Nephron (organoid): ENCODE measurements around the gene GSG1L.

Experiments
- H3K27ac Mint-ChIP-seq, 3 experiments: 2 replicates each; pipeline ENCODE4 v1.8.0; 2020; ENCODE audit warnings: mixed read lengths in 3 of 3, mild to moderate bottlenecking in 2 of 3, moderate library complexity in 1 of 3
- H3K27me3 Mint-ChIP-seq: 2 replicates; pipeline ENCODE4 v1.8.0; 2021; ENCODE audit warnings: low read depth, mild to moderate bottlenecking, moderate library complexity, mixed read lengths
- H3K36me3 Mint-ChIP-seq: 2 replicates; pipeline ENCODE4 v1.8.0; 2020; ENCODE audit warnings: low read depth, mixed read lengths
- H3K4me1 Mint-ChIP-seq: 2 replicates; pipeline ENCODE4 v1.8.0; 2020; ENCODE audit warnings: mixed read lengths
- H3K4me3 Mint-ChIP-seq, 3 experiments: 2 replicates each; pipeline ENCODE4 v1.8.0; 2020; ENCODE audit warnings: mild to moderate bottlenecking in 3 of 3, mixed read lengths in 3 of 3, moderate library complexity in 2 of 3
- H3K9me3 Mint-ChIP-seq: 2 replicates; pipeline ENCODE4 v1.8.0; 2020; ENCODE audit warnings: mixed read lengths
- CTCF ChIP-seq, 3 experiments: fragments of 200-600 bp; sonication (generic); IDR thresholded peaks; one replicate each; pipeline ENCODE4 v1.5.0; 2021; ENCODE audit warnings: antibody characterized with exemption in 3 of 3; ENCODE audit not compliant: unreplicated experiment in 3 of 3

Gene GSG1L

GRCh38 chr16:28103516-28104170, 40.1 kb upstream of the GSG1L start:
- Mint-ChIP-seq H3K27me3 (no peaks in the 10 kb centered on the region), H3K4me1 (no peaks in the 10 kb centered on the region), H3K36me3 (peaks cover 65% of the 10 kb centered on the region), H3K4me3 (no peak overlapping the region), H3K27ac (no peak overlapping the region), H3K9me3 (no peaks in the 10 kb centered on the region)
- TF ChIP-seq CTCF (IDR thresholded peaks at IDR 0.05; ENCODE audit: unreplicated experiment in 3 of 3) = no peak

GRCh38 chr16:28101533-28101890, 38.0 kb upstream of the GSG1L start:
- H3K36me3 Mint-ChIP-seq = peaks cover 67% of the 10 kb centered on the region
- no peaks in the 10 kb centered on the region for H3K9me3 Mint-ChIP-seq
- no peak for TF ChIP-seq CTCF (IDR thresholded peaks at IDR 0.05; ENCODE audit: unreplicated experiment in 3 of 3)
- no peak overlapping the region for H3K4me3 Mint-ChIP-seq
- no peaks in the 10 kb centered on the region for H3K27me3 Mint-ChIP-seq
- H3K27ac Mint-ChIP-seq = no peak overlapping the region
- H3K4me1 Mint-ChIP-seq = no peaks in the 10 kb centered on the region

- peaks cover 64% of the 10 kb centered on the region for H3K36me3 Mint-ChIP-seq
- TF ChIP-seq CTCF (IDR thresholded peaks at IDR 0.05; ENCODE audit: unreplicated experiment in 3 of 3) = no peak
- no peak overlapping the region for H3K4me3 Mint-ChIP-seq
- H3K9me3 Mint-ChIP-seq = no peaks in the 10 kb centered on the region
- H3K27ac Mint-ChIP-seq = no peak overlapping the region
- no peaks in the 10 kb centered on the region for H3K4me1 Mint-ChIP-seq
- no peaks in the 10 kb centered on the region for H3K27me3 Mint-ChIP-seq
Observed at GRCh38 chr16:28100810-28101532, 37.5 kb upstream of the GSG1L start.

- H3K36me3 Mint-ChIP-seq = peaks cover 50% of the 10 kb centered on the region
- no peaks in the 10 kb centered on the region for H3K4me1 Mint-ChIP-seq
- no peaks in the 10 kb centered on the region for H3K27me3 Mint-ChIP-seq
- H3K4me3 Mint-ChIP-seq = no peak overlapping the region
- no peaks in the 10 kb centered on the region for H3K9me3 Mint-ChIP-seq
- TF ChIP-seq CTCF (IDR thresholded peaks at IDR 0.05; ENCODE audit: unreplicated experiment in 3 of 3) = no peak
- H3K27ac Mint-ChIP-seq = no peak overlapping the region
Observed at GRCh38 chr16:28098959-28099945, 35.7 kb upstream of the GSG1L start.

GRCh38 chr16:28098171-28098958, 34.9 kb upstream of the GSG1L start:
- H3K27ac Mint-ChIP-seq = no peak overlapping the region
- no peaks in the 10 kb centered on the region for H3K9me3 Mint-ChIP-seq
- H3K27me3 Mint-ChIP-seq = no peaks in the 10 kb centered on the region
- no peak for TF ChIP-seq CTCF (IDR thresholded peaks at IDR 0.05; ENCODE audit: unreplicated experiment in 3 of 3)
- H3K4me3 Mint-ChIP-seq = no peak overlapping the region
- peaks cover 42% of the 10 kb centered on the region for H3K36me3 Mint-ChIP-seq
- H3K4me1 Mint-ChIP-seq = no peaks in the 10 kb centered on the region
